ENCODE data around the gene MYCN. TPM values are rescaled to one million over a fixed set of nuclear protein-coding genes. Genes with fewer than 3 reads are reported as not detected.

The MYCN gene
- total RNA-seq, 1 experiment from 2014 or later, result 68.3 TPM

DNA sequence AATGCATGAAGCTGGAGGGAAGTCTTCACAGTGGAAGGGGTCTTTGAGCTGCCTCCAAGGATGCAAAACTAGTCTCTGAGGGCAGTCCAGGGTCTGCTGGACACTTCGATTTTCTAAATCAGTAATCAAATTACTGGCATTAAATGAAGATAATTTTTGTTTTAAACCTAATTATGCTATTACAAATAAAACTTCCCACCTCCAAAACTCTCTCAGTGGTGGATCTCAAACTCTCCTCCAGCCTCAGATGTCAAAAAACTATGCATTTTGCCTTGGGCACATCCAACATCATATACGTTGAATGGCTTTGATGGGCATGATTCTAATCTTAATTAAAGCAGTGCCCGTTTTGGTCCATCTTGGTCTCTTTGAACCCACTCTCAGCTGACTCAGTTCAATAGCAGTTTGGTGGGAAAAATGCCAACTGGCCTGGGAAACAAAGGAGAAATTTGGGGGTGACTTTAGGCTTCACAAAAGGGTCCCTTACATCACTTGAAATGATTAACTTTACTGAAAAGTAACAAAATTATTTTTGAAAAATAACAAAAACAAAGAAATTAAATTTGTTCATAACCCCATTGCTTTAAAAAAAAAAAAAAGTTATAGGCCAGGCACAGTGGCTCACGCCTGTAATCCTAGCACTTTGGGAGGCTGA is 5.9 kb upstream of the MYCN start (continued):
- TF ChIP-seq, protein P1, sequence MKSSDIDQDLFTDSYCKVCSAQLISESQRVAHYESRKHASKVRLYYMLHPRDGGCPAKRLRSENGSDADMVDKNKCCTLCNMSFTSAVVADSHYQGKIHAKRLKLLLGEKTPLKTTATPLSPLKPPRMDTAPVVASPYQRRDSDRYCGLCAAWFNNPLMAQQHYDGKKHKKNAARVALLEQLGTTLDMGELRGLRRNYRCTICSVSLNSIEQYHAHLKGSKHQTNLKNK (CRISPR knock-in tag; IDR thresholded peaks at IDR 0.05), result no peak
- no peak for TF ChIP-seq ELF4 (CRISPR knock-in tag; IDR thresholded peaks at IDR 0.05; ENCODE audit: low read depth)
- no peak for TF ChIP-seq NFE2L1 (CRISPR knock-in tag; IDR thresholded peaks at IDR 0.05)
- TF ChIP-seq, protein P2, sequence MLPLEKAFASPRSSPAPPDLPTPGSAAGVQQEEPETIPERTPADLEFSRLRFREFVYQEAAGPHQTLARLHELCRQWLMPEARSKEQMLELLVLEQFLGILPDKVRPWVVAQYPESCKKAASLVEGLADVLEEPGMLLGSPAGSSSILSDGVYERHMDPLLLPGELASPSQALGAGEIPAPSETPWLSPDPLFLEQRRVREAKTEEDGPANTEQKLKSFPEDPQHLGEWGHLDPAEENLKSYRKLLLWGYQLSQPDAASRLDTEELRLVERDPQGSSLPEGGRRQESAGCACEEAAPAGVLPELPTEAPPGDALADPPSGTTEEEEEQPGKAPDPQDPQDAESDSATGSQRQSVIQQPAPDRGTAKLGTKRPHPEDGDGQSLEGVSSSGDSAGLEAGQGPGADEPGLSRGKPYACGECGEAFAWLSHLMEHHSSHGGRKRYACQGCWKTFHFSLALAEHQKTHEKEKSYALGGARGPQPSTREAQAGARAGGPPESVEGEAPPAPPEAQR (CRISPR knock-in tag; IDR thresholded peaks at IDR 0.05), result no peak
- no peak for TF ChIP-seq NR2C2 (CRISPR knock-in tag; IDR thresholded peaks at IDR 0.05)
- TF ChIP-seq RELA (CRISPR knock-in tag; IDR thresholded peaks at IDR 0.05; ENCODE audit: borderline replicate concordance), result no peak
- no peak for TF ChIP-seq KAT7 (CRISPR knock-in tag; IDR thresholded peaks at IDR 0.05; ENCODE audit: borderline replicate concordance)
- TF ChIP-seq, protein P3, sequence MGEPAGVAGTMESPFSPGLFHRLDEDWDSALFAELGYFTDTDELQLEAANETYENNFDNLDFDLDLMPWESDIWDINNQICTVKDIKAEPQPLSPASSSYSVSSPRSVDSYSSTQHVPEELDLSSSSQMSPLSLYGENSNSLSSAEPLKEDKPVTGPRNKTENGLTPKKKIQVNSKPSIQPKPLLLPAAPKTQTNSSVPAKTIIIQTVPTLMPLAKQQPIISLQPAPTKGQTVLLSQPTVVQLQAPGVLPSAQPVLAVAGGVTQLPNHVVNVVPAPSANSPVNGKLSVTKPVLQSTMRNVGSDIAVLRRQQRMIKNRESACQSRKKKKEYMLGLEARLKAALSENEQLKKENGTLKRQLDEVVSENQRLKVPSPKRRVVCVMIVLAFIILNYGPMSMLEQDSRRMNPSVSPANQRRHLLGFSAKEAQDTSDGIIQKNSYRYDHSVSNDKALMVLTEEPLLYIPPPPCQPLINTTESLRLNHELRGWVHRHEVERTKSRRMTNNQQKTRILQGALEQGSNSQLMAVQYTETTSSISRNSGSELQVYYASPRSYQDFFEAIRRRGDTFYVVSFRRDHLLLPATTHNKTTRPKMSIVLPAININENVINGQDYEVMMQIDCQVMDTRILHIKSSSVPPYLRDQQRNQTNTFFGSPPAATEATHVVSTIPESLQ (CRISPR knock-in tag; IDR thresholded peaks at IDR 0.05), result no peak

DNA sequence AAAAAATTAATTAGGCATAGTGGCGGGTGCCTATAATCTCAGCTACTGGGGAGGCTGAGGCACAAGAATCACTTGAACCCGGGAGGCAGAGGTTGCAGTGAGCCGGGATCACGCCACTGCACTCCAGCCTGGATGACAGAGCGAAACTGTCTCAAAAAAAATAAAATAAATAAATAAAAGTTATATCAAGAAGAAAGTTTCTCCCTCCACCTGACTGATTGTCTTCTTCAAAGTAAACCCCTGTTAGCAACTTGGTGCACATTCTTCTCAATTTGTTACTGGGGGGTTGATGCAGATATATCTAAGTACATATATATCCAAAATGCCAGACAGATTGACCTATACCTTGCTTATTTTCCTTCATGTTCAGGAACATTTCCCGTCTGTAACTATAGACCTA is 5.2 kb upstream of the MYCN start:
- Mint-ChIP-seq H3K36me3 (peaks cover 12% of the 10 kb centered on the region; the same call in 1 of the 2 replicates), H3K4me3 (no peak overlapping the region), H3K4me1 (peaks cover 54% of the 10 kb centered on the region), H3K9me3 (peaks cover 12% of the 10 kb centered on the region), H3K27ac (peak overlapping the region; percentile 27; the same call in 1 of the 2 replicates), H3K27me3 (ENCODE audit: low read depth) (no peaks in the 10 kb centered on the region)
- ATAC-seq (no peak), DNase-seq (ENCODE audit: low spot score) (no peak)
- POLR2A ChIA-PET, result no interaction called here
- CTCF ChIA-PET, result no interaction called here
- no peak for TF ChIP-seq FOXK1 (CRISPR knock-in tag; IDR thresholded peaks at IDR 0.05)
- TF ChIP-seq CREB1 (CRISPR knock-in tag; IDR thresholded peaks at IDR 0.05), result no peak
- TF ChIP-seq, protein P4, sequence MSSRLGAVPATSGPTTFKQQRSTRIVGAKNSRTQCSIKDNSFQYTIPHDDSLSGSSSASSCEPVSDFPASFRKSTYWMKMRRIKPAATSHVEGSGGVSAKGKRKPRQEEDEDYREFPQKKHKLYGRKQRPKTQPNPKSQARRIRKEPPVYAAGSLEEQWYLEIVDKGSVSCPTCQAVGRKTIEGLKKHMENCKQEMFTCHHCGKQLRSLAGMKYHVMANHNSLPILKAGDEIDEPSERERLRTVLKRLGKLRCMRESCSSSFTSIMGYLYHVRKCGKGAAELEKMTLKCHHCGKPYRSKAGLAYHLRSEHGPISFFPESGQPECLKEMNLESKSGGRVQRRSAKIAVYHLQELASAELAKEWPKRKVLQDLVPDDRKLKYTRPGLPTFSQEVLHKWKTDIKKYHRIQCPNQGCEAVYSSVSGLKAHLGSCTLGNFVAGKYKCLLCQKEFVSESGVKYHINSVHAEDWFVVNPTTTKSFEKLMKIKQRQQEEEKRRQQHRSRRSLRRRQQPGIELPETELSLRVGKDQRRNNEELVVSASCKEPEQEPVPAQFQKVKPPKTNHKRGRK (CRISPR knock-in tag; IDR thresholded peaks at IDR 0.05; ENCODE audit: borderline replicate concordance), result no peak
- TF ChIP-seq ZNF121 (CRISPR knock-in tag; IDR thresholded peaks at IDR 0.05), result no peak
- TF ChIP-seq FOXP1 (CRISPR knock-in tag; IDR thresholded peaks at IDR 0.05; ENCODE audit: borderline replicate concordance), result no peak
- TF ChIP-seq SMAD4 (CRISPR knock-in tag; IDR thresholded peaks at IDR 0.05), result no peak
- TF ChIP-seq SP1 (CRISPR knock-in tag; conservative IDR thresholded peaks at IDR 0.05), result no peak
- TF ChIP-seq, protein P5, sequence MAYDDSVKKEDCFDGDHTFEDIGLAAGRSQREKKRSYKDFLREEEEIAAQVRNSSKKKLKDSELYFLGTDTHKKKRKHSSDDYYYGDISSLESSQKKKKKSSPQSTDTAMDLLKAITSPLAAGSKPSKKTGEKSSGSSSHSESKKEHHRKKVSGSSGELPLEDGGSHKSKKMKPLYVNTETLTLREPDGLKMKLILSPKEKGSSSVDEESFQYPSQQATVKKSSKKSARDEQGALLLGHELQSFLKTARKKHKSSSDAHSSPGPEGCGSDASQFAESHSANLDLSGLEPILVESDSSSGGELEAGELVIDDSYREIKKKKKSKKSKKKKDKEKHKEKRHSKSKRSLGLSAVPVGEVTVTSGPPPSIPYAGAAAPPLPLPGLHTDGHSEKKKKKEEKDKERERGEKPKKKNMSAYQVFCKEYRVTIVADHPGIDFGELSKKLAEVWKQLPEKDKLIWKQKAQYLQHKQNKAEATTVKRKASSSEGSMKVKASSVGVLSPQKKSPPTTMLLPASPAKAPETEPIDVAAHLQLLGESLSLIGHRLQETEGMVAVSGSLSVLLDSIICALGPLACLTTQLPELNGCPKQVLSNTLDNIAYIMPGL (CRISPR knock-in tag; IDR thresholded peaks at IDR 0.05), result no peak
- TF ChIP-seq, protein P6, sequence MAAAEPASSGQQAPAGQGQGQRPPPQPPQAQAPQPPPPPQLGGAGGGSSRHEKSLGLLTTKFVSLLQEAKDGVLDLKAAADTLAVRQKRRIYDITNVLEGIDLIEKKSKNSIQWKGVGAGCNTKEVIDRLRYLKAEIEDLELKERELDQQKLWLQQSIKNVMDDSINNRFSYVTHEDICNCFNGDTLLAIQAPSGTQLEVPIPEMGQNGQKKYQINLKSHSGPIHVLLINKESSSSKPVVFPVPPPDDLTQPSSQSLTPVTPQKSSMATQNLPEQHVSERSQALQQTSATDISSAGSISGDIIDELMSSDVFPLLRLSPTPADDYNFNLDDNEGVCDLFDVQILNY (CRISPR knock-in tag; IDR thresholded peaks at IDR 0.05), result no peak
- TF ChIP-seq, protein P7, sequence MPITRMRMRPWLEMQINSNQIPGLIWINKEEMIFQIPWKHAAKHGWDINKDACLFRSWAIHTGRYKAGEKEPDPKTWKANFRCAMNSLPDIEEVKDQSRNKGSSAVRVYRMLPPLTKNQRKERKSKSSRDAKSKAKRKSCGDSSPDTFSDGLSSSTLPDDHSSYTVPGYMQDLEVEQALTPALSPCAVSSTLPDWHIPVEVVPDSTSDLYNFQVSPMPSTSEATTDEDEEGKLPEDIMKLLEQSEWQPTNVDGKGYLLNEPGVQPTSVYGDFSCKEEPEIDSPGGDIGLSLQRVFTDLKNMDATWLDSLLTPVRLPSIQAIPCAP (CRISPR knock-in tag; IDR thresholded peaks at IDR 0.05), result no peak
- TF ChIP-seq ZNF232 (CRISPR knock-in tag; IDR thresholded peaks at IDR 0.05), result no peak
- TF ChIP-seq ATF1 (CRISPR knock-in tag; IDR thresholded peaks at IDR 0.05), result no peak
- TF ChIP-seq KAT7 (CRISPR knock-in tag; IDR thresholded peaks at IDR 0.05; ENCODE audit: borderline replicate concordance), result no peak
- TF ChIP-seq ETV6 (CRISPR knock-in tag; IDR thresholded peaks at IDR 0.05), result no peak
- no peak for TF ChIP-seq FOXJ3 (CRISPR knock-in tag; IDR thresholded peaks at IDR 0.05; ENCODE audit: borderline replicate concordance)
- TF ChIP-seq ZNF423 (CRISPR knock-in tag; IDR thresholded peaks at IDR 0.05), result no peak
- TF ChIP-seq, protein P8, sequence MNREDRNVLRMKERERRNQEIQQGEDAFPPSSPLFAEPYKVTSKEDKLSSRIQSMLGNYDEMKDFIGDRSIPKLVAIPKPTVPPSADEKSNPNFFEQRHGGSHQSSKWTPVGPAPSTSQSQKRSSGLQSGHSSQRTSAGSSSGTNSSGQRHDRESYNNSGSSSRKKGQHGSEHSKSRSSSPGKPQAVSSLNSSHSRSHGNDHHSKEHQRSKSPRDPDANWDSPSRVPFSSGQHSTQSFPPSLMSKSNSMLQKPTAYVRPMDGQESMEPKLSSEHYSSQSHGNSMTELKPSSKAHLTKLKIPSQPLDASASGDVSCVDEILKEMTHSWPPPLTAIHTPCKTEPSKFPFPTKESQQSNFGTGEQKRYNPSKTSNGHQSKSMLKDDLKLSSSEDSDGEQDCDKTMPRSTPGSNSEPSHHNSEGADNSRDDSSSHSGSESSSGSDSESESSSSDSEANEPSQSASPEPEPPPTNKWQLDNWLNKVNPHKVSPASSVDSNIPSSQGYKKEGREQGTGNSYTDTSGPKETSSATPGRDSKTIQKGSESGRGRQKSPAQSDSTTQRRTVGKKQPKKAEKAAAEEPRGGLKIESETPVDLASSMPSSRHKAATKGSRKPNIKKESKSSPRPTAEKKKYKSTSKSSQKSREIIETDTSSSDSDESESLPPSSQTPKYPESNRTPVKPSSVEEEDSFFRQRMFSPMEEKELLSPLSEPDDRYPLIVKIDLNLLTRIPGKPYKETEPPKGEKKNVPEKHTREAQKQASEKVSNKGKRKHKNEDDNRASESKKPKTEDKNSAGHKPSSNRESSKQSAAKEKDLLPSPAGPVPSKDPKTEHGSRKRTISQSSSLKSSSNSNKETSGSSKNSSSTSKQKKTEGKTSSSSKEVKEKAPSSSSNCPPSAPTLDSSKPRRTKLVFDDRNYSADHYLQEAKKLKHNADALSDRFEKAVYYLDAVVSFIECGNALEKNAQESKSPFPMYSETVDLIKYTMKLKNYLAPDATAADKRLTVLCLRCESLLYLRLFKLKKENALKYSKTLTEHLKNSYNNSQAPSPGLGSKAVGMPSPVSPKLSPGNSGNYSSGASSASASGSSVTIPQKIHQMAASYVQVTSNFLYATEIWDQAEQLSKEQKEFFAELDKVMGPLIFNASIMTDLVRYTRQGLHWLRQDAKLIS (CRISPR knock-in tag; IDR thresholded peaks at IDR 0.05; ENCODE audit: borderline replicate concordance), result no peak
- TF ChIP-seq RELA (CRISPR knock-in tag; IDR thresholded peaks at IDR 0.05; ENCODE audit: borderline replicate concordance), result no peak
- no peak for TF ChIP-seq NFE2L1 (CRISPR knock-in tag; IDR thresholded peaks at IDR 0.05)

Data from WTC11 (cell line).